NCI-H146 (cell line): Measurements from ENCODE around the gene BEST4.
"Not testable (repeated sequence)": the region's sequence is repeated elsewhere in the genome, so short reads cannot be mapped to it uniquely, and the experiment has no call there.

Source experiments
- DNase-seq: peaks from one replicate; lab custom pipeline; 2025; lab: John Stamatoyannopoulos, UW

Gene BEST4

GRCh38 chr1:44802306-44803061 is 14.5 kb upstream of the BEST4 start:
- no peak for DNase-seq

GRCh38 chr1:44801491-44802305 is 13.7 kb upstream of the BEST4 start:
- no peak for DNase-seq

GRCh38 chr1:44799770-44800584 is 12.0 kb upstream of the BEST4 start, which contains the start of gene PLK3:
TSS of gene PLK3 (plus strand) at chr1:44800377. CDS start at chr1:44800464, 87 bp downstream.
- peak; percentile 96 for DNase-seq

- peak; percentile 53 for DNase-seq
Observed at GRCh38 chr1:44798481-44799365, 10.8 kb upstream of the BEST4 start.

- DNase-seq = not testable (repeated sequence)
Observed at GRCh38 chr1:44797886-44798285, 9.9 kb upstream of the BEST4 start.

GRCh38 chr1:44792736-44793502 is 4.9 kb upstream of the BEST4 start:
- DNase-seq = no peak

DNA sequence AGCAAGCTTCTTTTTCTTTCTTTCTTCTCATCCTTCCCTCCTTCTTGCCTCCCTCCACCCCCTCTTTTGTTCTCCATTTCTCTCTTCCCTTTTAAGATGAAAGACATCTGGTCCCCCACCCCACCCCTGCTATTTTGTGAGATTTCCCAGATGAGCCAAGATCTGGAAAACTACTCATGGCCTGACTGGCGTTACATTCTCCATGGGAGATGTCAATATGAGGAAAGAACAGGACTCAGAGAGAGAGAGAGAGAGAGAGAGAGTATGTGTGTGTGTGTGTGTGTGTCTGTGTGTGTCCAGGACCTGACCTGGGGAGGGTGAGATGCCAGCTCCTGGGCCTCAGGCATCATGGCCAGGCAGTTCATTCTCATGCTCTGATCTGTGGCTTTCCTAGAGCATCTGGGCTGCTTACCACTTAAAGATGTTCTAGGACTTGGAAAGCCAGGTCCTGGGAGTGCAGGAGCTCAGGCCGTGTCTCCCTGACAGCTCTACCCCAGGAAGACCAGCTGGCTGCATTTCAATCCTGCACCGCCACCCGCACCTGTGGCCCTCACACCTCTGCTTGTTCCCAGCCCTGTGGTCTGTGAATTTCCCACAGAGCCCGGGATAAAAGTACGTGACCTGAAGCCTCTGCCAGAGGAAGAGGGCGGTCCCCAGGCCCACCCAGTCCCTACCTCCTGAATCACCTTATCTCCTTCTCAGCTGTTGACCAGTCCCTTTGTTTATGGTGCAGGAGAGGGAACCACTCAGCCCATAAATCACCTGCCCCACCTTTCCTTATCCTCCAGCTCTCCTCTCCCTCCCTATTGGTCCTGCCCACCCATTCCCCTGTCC is 3.2 kb upstream of the BEST4 start:
- peak; percentile 19 for DNase-seq

DNA sequence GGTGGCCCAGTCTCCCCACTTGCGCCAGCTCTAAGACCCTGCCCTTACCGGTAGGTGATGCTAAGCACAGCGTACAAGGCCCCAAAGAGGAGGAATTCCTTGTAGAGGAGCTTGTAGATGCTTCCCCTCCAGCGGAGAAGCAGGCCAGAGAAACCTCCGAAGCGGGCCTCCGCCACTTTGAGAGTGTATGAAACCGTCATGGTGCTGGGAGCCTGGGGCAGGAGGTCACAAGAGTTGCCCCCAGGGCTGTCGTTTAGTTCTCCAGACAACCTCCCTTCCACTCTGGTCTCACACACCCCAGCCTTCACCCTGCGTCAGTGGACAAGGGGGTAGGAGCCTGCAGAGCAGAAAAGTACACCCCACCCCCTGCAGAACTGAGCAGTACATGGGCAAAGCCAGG is 464 bp downstream of the BEST4 start:
- DNase-seq = no peak

DNA sequence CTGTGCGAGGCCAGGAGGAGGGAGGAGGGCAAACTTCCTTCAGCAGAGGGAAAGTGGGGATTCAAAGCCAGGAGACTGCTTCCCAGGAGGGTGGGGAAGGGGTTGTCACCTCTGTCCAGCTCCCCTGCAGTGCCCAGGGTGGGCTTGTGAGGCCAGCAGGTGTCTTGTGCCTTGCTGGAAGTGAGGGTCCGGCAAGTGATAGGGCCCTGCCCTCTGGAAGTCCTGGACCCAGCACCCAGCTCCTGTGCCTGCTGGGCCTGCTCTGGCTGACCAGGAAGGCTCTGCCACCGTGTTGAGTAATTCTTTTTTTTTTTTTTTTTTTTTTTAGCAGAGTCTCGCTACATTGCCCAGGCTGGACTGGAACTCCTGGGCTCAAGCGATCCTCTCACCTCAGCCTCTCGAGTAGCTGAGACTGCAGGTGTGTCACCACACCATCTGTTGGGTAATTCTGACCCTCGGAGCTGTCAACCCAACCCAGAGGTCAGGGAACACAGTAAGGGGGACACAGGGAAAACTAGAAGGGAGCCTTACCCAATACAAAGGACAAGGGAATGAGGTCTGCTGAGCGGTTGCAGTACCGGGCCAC is 1.0 kb downstream of the BEST4 start:
- DNase-seq = no peak

DNA sequence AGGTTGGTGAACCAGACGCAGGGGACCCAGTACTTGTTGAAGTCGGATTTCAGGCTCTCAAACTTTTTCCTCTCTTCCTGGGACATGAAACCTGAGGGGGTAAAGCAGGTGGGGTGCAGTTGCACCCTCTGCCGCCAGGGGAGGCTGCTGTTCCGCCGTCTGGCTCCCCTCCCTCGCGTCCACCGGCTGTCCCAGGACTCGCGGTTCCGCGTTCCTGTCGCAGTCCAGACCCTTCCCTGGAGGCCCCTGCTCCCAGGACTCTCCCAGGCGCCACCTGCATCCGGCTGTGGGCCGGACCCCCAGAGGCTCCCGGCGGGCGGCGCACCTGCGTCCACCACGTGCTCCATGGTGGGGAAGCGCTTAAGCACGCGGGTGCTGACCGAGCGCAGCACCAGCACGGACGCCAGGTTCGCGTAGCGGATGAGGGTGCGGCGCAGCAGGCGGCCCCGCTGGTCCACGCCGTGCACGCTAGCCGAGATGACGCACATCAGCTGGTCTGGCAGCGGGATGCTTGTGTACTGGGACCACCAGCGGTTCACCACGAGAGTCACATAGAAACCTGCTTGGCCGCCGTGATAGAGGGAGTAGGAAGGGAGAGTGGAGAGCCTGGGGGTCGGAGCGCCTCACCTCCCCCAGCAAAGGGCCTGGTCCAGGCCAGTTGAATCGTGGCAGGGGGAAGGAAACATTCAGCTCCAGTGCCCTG is 1.7 kb downstream of the BEST4 start:
- DNase-seq = no peak

GRCh38 chr1:44785501-44786137 is 2.4 kb downstream of the BEST4 start:
- no peak for DNase-seq

- DNase-seq = no peak
Observed at GRCh38 chr1:44785029-44785380, 3.0 kb downstream of the BEST4 start.

DNA sequence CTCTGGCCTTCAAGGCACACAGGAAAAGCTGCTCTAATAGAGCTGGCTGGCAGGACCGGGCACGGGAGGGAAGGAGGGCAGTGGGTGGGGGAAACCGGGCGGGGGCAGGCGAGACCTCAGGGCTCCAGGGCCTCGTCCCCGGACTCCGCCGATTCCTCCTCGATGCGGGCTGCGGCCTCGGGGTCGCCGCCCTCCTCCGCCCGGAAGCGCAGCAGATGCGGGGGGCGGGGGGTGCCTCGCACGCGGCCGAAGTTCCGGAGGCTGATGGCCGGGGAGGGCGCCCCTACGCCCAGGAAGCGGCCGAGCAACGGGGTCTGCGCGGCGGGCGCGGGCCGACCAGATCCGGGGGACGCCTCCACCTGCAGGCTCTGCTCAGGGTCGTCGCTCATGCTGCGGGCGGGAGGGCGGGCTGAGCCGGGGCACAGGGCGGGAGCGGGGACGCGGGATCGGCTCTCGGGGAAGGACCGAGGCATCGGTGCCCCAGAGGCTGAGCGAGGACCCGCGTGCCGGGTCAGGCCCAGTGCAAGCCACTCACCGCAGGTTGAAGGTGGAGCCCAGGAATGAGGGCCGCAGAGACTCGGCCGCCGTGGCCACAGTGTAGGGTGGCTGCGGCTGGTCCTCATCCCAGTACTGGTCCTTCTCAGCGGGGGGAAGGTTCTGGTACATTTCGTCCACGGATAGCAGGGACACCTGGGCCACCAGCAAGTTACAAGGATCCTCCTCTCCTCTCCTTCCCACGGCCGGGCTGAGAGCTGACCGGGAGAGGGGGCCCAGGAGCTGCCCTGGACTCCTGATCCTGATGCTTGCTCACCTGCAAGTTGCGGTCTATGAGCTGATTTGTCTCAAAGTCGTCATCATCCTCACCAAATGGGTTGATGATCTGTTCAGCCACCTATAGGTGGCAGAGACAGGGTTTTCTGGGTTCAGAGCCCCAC is 3.6 kb downstream of the BEST4 start:
- peak; percentile 37 for DNase-seq

GRCh38 chr1:44783697-44784093 is 4.3 kb downstream of the BEST4 start:
- no peak for DNase-seq

DNA sequence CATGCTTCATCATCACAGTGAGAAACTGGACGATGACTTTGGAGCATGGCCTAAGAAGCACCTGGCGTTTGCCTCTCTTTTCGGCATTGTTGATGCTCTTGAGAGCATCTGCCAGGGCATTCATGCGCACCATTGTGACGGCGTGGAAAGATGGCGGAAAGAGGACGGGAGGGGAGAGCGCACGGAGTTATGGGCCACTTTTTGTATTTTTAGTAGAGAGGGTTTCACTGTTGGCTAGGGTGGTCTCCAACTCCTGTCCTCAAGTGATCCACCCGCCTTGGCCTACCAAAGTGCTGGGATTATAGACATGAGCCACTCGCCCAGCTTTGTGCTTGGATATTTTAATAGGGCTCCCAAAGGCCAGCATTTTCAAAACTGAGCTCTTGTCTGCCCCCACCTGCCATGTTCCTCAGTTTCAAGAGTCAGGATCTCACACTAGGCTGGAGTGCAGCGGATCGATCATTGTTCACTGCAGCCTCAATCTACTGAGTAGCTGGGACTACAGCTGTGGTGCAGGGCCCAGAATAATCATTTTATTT is 7.3 kb downstream of the BEST4 start:
- no peak for DNase-seq

- no peak for DNase-seq
Observed at GRCh38 chr1:44778705-44779576, 9.0 kb downstream of the BEST4 start.
